AG09309 (cell line): ENCODE results near the gene CFTR.

Experiments used
- DNase-seq: peaks from one replicate; pipeline ENCODE4 v3.0.0-alpha.2; 2010; ENCODE audit warnings: low read depth
- H3K4me3 ChIP-seq: 2 replicates; pipeline ENCODE4 v1.5.1; 2011; ENCODE audit warnings: mild to moderate bottlenecking, low read depth, low read length, moderate library complexity; ENCODE audit not compliant: control insufficient read depth
- CTCF ChIP-seq: IDR thresholded peaks from 2 replicates; pipeline ENCODE4 v1.5.1; 2011; ENCODE audit warnings: mild to moderate bottlenecking, low read depth, low read length, inconsistent platforms; ENCODE audit not compliant: insufficient read depth, control insufficient read depth; ENCODE audit errors: missing control alignments

Gene CFTR

GRCh38 chr7:117478836-117479224 lies 995 bp upstream of the CFTR start:
- no peak for TF ChIP-seq CTCF
- no peak for DNase-seq
- no peak overlapping the region for H3K4me3 ChIP-seq

DNA sequence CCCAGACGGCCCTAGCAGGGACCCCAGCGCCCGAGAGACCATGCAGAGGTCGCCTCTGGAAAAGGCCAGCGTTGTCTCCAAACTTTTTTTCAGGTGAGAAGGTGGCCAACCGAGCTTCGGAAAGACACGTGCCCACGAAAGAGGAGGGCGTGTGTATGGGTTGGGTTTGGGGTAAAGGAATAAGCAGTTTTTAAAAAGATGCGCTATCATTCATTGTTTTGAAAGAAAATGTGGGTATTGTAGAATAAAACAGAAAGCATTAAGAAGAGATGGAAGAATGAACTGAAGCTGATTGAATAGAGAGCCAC lies 184 bp downstream of the CFTR start:
- no peak for DNase-seq
- no peak overlapping the region; the same call in 1 of the 2 replicates for H3K4me3 ChIP-seq
- TF ChIP-seq CTCF, result no peak

- TF ChIP-seq CTCF, result no peak
- no peak overlapping the region for H3K4me3 ChIP-seq
- no peak for DNase-seq
Measured at GRCh38 chr7:117480978-117481377, 1.2 kb downstream of the CFTR start.

DNA sequence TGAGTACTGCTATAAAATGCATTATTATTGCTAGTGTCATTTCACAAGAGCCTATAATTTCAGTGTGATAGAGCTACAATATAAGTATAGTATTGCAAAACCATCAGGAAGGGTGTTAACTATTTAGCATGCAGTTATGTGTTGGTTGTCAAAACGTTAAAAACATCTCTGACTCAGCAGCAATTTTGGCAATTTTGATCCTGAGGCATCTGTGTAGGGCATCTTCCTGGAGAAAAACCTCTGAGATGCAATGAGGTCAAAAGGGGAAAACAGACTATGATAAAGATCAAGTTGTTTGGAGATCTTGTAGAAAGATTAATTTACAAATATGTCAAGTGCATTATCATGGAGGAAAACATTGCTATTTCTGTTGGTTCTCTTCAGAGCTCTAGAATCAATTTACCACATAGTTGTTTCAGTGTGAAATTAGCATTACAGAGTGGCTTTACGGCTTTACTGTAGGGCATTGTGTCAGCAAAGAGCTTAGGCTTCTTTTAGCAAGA lies 5.3 kb downstream of the CFTR start:
- no peak for TF ChIP-seq CTCF
- no peak overlapping the region for H3K4me3 ChIP-seq
- no peak for DNase-seq

- TF ChIP-seq CTCF, result no peak
- no peak for DNase-seq
- H3K4me3 ChIP-seq, result no peak overlapping the region
Measured at GRCh38 chr7:117489016-117489415, 9.2 kb downstream of the CFTR start.

DNA sequence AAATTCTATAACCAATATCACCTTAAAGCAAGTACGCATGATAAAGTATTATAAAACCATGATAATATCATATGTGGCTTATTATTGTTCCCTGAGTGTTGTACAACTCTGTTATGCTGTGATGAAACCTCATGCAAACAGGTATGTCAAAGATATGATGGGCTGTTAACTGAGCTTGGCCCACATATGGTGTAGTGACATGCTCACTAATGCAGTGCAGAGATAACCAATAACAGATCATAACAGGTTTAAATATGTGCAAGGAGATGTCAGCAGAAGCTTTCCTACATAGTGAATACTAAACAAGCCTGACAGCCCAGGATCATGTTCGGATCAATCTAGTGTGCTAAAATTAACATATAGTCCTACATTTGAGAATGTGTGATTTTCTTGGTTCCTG lies 9.6 kb downstream of the CFTR start:
- DNase-seq, result no peak
- no peak for TF ChIP-seq CTCF
- no peak overlapping the region for H3K4me3 ChIP-seq

- no peak for TF ChIP-seq CTCF
- no peak for DNase-seq
- no peak overlapping the region for H3K4me3 ChIP-seq
Measured at GRCh38 chr7:117489911-117490310, 10.1 kb downstream of the CFTR start.
